Head of caudate nucleus (tissue), 42 donors: ENCODE measurements around the gene NHS.

Source experiments
- DNase-seq, 42 donors: peaks; one replicate each; pipeline versions ENCODE4 v3.0.0 to v3.0.0-alpha.2; 2020 to 2021; ENCODE audit warnings: mixed read lengths in 7 of 42
- intact Hi-C: fragments of 100-400 bp; cut with DNase I; formaldehyde crosslinking; loops from one replicate; pipeline ENCODE4 v1.15.0; 2022

NHS gene

DNA sequence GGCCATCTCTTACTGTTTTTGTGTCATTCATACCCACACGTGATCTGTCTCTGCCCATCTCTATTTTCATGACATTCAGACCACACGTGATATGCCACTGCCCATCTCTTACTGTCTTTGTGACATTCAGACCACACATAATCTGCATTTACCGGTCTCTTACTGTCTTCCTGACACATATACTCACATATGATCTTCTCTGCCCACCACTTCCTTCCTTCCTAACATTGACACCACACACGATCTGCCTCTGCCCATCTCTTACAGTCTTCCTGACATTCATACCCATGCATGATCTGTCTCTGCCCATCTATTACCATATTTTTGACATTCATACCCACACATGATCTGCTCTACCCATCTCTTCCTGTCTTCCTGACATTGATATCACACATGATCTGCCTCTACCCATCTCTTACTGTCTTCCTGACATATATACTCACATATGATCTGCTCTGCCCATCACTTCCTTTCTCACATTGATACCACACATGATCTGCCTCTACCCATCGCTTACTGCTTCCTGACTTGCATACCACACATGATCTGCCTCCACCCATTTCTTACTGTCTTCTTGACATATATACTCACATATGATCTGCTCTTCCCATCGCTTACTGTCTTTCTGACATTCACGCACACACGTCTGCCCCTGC, 398.3 kb downstream of the NHS start:
- DNase-seq: no peak
- intact Hi-C loops: no loop called here

DNA sequence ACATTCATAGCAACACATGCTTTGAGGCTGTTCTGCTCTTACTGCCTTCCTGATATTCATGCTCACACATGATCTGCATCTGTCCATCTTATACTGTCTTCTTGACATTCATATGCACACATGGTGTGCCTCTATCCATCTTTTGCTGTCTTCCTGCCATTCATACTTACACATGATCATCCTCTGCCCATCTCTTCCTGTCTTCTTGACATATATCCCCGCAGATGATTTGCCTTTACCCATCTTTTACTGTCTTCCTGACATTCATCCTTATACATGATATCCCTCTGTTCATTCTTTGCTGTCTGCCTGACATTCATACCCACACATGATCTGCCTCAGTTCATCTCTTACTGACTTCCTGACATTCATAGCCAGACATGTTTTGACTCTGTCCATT, 399.1 kb downstream of the NHS start:
- intact Hi-C loops: no loop called here
- no peak for DNase-seq

DNA sequence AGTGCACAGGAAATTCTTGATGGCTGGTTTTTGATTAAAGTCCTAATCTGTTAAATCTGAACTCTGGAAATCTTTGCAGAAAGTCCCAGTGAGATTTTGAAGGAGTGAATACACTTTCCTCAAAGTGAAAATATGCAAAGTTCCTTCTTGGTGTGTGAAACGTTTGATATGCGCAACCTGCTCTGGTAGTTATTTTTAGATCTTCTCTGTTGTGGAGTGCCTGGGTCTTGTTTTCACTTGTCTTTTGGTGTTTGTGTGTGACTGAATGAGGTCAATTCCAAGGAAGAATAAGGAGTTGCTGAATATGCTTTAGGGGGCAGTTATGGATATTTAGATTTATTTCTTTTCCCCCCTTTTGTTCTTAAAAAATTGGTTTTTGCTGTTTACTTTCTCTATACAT, 404.0 kb downstream of the NHS start:
- no peak for DNase-seq
- intact Hi-C loops: no loop called here

DNA sequence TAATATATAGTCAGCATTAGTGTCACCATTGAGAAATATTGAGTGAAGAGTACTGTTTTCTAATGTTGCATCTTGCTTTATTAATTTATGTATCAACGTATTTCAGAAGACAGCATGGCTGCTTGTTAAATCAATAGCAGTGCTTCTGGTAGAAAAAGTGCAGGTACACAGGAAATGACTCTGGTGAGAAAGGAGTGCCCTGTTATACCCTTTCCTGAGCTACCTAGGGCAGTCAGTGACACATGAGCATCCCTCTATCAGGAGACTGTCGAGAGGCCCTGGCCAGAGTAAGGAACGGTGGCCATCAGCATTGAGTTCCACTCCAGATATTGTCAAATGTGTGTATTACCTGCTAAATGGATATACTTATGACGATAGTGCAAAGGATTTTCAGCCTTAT, 404.4 kb downstream of the NHS start:
- DNase-seq: no peak
- intact Hi-C loops: no loop called here
